Activated T-helper 2 cell treated with anti-CD3 and anti-CD28 coated beads, Interferon-gamma antibody, Interleukin-2, Interleukin-4, amounts not matched to agents 10 μg/mL and 5 μg/mL and 100 μg/mL, durations not matched to agents 14 hours and 24 hours and 36 hours (primary cell): ENCODE data around the gene FAM174C. TPM values are rescaled to one million over a fixed set of nuclear protein-coding genes. Genes with fewer than 3 reads are reported as not detected.
"Not testable (repeated sequence)": the region's sequence is repeated elsewhere in the genome, so short reads cannot be mapped to it uniquely, and the experiment has no call there.

Experiments used
- DNase-seq: peaks from one replicate; pipeline ENCODE4 v3.0.0; 2021; ENCODE audit warnings: low spot score
- H3K27ac Mint-ChIP-seq: one replicate; pipeline ENCODE4 v1.8.0; 2021; ENCODE audit warnings: mixed read lengths
- H3K27me3 Mint-ChIP-seq: one replicate; pipeline ENCODE4 v1.8.0; 2021; ENCODE audit warnings: low read depth, mixed read lengths
- H3K36me3 Mint-ChIP-seq: one replicate; pipeline ENCODE4 v1.8.0; 2021; ENCODE audit warnings: low read depth, mixed read lengths
- H3K4me1 Mint-ChIP-seq: one replicate; pipeline ENCODE4 v1.8.0; 2021; ENCODE audit warnings: low read depth, mixed read lengths
- H3K4me3 Mint-ChIP-seq: one replicate; pipeline ENCODE4 v1.8.0; 2021; ENCODE audit warnings: low read depth, mild to moderate bottlenecking, moderate library complexity, mixed read lengths
- H3K9me3 Mint-ChIP-seq: one replicate; pipeline ENCODE4 v1.8.0; 2021; ENCODE audit warnings: mixed read lengths
- intact Hi-C: fragments of 100-400 bp; cut with micrococcal nuclease; formaldehyde crosslinking; loops from one replicate; pipeline ENCODE4 v1.15.1; 2023
- total RNA-seq: library from RNA; stranded (reverse); gene quantifications from 2 replicates; pipeline ENCODE4 v1.2.3, GENCODE V29; 2022

FAM174C gene
- total RNA-seq, 1 donor from 2014 or later: 99.4 TPM

- intact Hi-C loops: loop anchor here (2.0 to 10.0 kb wide), 6 partner anchors 49 to 314 kb away; partner anchors contain the start of genes ARID3A, DAZAP1, GAMT and POLR2E
These were observed 34.4 kb upstream of the FAM174C start for GRCh38 chr19:1240925-1241324.

GRCh38 chr19:1241417-1242095, 33.8 kb upstream of the FAM174C start, which contains the start of gene ATP5F1D:
Gene ATP5F1D, plus strand, starts transcription at chr19:1241751. Its CDS starts 100 bp downstream, at chr19:1241851.
- intact Hi-C loops: loop anchor here (2.0 to 10.0 kb wide), 6 partner anchors 49 to 314 kb away; partner anchors contain the start of genes ARID3A, DAZAP1, GAMT and POLR2E
- peak; percentile 92 for DNase-seq
- Mint-ChIP-seq H3K4me3 (peak within 1 kb of the TSS; percentile 90), H3K4me1 (peaks cover 22% of the 10 kb centered on the region), H3K27me3 (peaks cover 13% of the 10 kb centered on the region), H3K9me3 (no peaks in the 10 kb centered on the region), H3K27ac (peak within 1 kb of the TSS; percentile 88), H3K36me3 (peaks cover 3% of the 10 kb centered on the region)

More at GRCh38 chr19:1240925-1241324, 34.4 kb upstream of the FAM174C start:
- H3K27ac Mint-ChIP-seq: peak overlapping the region; percentile 88
- H3K9me3 Mint-ChIP-seq: no peaks in the 10 kb centered on the region
- peaks cover 22% of the 10 kb centered on the region for H3K4me1 Mint-ChIP-seq
- H3K36me3 Mint-ChIP-seq: peaks cover 3% of the 10 kb centered on the region
- peaks cover 13% of the 10 kb centered on the region for H3K27me3 Mint-ChIP-seq
- peak overlapping the region; percentile 81 for H3K4me3 Mint-ChIP-seq
- no peak for DNase-seq

- intact Hi-C loops: loop anchor here (1.0 to 10.0 kb wide), 6 partner anchors 25 to 317 kb away; partner anchors contain the start of genes ARID3A, CIRBP, DAZAP1 and GAMT
- no peaks in the 10 kb centered on the region for H3K9me3 Mint-ChIP-seq
- H3K27ac Mint-ChIP-seq: peak overlapping the region; percentile 80
- H3K4me3 Mint-ChIP-seq: peak overlapping the region; percentile 2
- H3K27me3 Mint-ChIP-seq: peaks cover 4% of the 10 kb centered on the region
- H3K4me1 Mint-ChIP-seq: peaks cover 17% of the 10 kb centered on the region
- peak; percentile 73 for DNase-seq
- peaks cover 3% of the 10 kb centered on the region for H3K36me3 Mint-ChIP-seq
These were observed 31.3 kb upstream of the FAM174C start for GRCh38 chr19:1243768-1244692.

DNA sequence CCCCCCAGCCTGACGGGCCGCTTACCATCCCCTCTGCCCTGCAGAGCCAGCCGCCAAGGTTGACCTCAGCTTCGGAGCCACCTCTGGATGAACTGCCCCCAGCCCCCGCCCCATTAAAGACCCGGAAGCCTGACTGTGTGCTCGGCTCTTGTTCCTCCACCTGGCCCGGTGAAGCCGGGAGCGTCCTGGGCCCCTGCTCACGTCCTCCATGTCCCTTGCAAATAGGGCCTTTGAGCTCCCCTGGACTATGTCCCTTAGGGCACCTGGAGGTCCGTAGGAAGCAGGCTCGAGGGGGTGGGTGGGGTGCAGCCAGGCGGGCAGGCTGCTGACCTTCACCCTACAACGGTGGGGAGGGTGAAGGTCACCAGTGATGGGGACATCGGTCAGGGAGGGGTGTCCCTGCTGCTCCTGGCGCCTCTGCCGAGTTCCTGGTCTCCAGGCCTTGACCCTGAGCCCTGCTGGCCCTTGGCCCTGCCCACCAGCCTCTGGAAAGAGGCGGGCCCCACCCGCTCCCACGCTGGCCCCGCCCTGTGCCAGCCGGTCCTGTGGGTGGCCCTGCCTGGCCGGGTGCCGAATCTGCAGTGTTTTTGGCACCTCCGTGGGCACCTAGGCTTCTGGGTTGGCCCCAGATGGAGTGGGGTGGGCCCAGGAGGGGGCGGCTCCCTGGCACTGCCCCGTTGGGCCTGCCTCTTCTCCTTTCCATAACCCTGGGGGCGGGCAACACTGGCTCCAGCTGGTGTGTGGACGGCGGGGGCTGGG, 30.5 kb upstream of the FAM174C start:
- Mint-ChIP-seq H3K36me3 (peaks cover 6% of the 10 kb centered on the region), H3K4me1 (peaks cover 13% of the 10 kb centered on the region), H3K9me3 (no peaks in the 10 kb centered on the region), H3K27me3 (no peaks in the 10 kb centered on the region), H3K4me3 (no peak overlapping the region), H3K27ac (peak overlapping the region; percentile 80)
- intact Hi-C loops: loop anchor here (1.0 to 10.0 kb wide), 6 partner anchors 24 to 318 kb away; partner anchors contain the start of genes ARID3A, CIRBP, DAZAP1 and GAMT
- no peak for DNase-seq

DNA sequence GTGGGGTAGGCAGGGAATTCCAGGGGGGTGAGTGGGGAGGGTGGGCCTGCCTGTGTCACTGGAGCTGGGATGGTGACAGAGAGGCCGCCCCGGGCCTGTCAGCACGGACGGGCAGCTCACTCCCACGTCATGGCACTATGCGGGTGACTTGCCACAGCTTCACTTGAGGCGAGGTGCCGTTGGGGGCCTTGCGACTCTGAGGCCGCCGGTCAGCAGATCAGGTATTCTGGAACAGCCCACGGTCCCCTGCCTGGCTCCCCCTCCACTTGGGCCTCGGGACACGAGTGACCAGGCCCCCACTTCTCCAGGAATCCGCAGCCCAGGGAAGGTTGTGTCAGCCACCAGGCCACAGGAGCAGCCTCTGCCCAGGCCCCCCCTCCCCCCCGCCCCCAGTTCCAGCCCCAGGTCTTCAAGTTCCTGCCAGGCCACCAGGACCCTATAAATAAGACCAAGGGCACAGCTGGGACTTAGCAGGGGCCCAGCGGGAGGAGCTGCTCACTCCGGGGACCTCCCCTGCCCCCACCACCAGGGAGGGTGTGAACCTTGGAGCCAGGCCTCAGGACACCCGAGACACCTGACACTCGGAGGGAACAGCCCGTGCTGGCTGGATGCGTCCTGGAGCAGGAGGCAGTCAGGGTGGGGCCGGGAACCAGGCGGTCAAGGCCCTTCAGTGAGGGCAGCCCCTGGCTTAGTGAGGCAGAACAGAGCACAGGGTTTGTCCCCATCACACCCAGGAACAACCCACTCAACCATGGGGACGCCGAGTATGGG, 29.7 kb upstream of the FAM174C start:
- Mint-ChIP-seq H3K4me1 (peaks cover 13% of the 10 kb centered on the region), H3K36me3 (peaks cover 6% of the 10 kb centered on the region), H3K4me3 (no peak overlapping the region), H3K27me3 (no peaks in the 10 kb centered on the region), H3K9me3 (no peaks in the 10 kb centered on the region), H3K27ac (peak overlapping the region; percentile 42)
- no peak for DNase-seq
- intact Hi-C loops: loop anchor here (10.0 kb wide), 1 partner anchor 159 kb away; the partner anchor contains the start of genes DAZAP1 and GAMT

DNA sequence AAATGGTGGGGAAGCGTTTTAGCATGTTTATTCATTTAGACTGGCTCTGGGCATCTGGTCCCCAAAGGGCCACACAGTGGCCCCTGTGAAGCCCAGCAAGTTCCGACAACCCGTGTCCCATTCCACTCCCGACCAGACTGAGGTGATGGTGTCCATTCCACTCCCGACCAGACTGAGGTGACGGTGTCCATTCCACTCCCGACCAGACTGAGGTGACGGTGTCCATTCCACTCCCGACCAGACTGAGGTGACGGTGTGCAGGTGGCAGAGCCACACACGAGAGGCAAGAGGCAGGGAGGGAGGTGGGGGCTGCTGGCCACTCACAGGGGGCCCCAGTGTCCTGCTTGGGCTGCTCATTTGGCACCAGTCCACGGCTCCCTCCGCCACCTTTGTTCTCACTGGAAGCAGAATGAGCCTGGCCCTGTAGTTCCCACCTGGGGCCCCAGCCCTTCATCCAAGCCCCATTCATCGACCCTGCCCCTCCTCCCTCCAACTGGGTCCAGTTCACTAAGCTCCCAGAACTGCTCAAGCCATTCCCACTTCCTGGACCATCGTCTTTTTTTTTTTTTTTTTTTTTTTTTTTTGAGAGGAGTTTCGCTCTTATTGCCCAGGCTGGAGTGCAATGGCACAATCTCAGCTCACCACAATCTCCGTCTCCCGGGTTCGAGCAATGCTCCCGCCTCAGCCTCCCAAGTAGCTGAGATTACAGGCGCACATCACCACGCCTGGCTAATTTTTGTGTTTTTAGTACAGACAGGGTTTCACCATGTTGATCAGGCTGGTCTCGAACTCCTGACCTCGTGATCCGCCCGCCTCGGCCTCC, 28.9 kb upstream of the FAM174C start:
- intact Hi-C loops: loop anchor here (10.0 kb wide), 1 partner anchor 158 kb away; the partner anchor contains the start of genes DAZAP1 and GAMT
- Mint-ChIP-seq H3K36me3 (peaks cover 13% of the 10 kb centered on the region), H3K4me3 (peak overlapping the region; percentile 21), H3K27ac (peak overlapping the region; percentile 42)
- not testable (repeated sequence) for DNase-seq, H3K27me3 Mint-ChIP-seq, H3K4me1 Mint-ChIP-seq, H3K9me3 Mint-ChIP-seq

DNA sequence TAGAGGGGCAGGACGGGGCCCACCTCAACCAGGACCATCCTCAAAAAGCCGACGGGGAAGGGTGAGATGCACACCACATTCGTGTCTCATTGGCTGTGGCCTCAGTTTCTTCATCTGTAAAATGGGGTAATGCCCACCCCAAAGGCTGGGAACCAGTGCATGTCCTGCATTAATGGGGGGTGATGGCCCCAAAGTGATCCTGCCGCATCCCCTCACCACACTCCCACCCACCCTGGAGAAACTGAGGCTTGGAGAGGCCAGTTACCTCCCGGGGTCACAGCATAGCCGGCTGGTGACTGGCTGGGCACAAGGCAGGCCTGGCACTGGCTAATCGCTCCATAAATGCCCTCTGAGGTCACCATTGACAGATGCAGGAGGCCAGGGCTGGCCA, 27.6 kb upstream of the FAM174C start:
- peaks cover 24% of the 10 kb centered on the region for H3K36me3 Mint-ChIP-seq
- DNase-seq: no peak
- H3K4me3 Mint-ChIP-seq: no peak overlapping the region
- no peaks in the 10 kb centered on the region for H3K9me3 Mint-ChIP-seq
- peaks cover 5% of the 10 kb centered on the region for H3K4me1 Mint-ChIP-seq
- peak overlapping the region; percentile 62 for H3K27ac Mint-ChIP-seq
- intact Hi-C loops: loop anchor here (10.0 kb wide), 1 partner anchor 157 kb away; the partner anchor contains the start of genes DAZAP1 and GAMT
- H3K27me3 Mint-ChIP-seq: no peaks in the 10 kb centered on the region

GRCh38 chr19:1248139-1248785, 27.1 kb upstream of the FAM174C start, which contains the start of gene MIDN:
Gene MIDN, plus strand, starts transcription at chr19:1248583. Its CDS starts 1,714 bp downstream, at chr19:1250297.
- Mint-ChIP-seq H3K4me1 (peaks cover 6% of the 10 kb centered on the region), H3K27ac (peak within 1 kb of the TSS; percentile 87), H3K27me3 (no peaks in the 10 kb centered on the region), H3K9me3 (no peaks in the 10 kb centered on the region), H3K36me3 (peaks cover 26% of the 10 kb centered on the region), H3K4me3 (peak within 1 kb of the TSS; percentile 80)
- intact Hi-C loops: loop anchor here (10.0 kb wide), 1 partner anchor 157 kb away; the partner anchor contains the start of genes DAZAP1 and GAMT
- DNase-seq: peak; percentile 73

- H3K27me3 Mint-ChIP-seq: no peaks in the 10 kb centered on the region
- peak overlapping the region; percentile 87 for H3K27ac Mint-ChIP-seq
- H3K4me3 Mint-ChIP-seq: peak overlapping the region; percentile 80
- peaks cover 30% of the 10 kb centered on the region for H3K36me3 Mint-ChIP-seq
- H3K4me1 Mint-ChIP-seq: peaks cover 9% of the 10 kb centered on the region
- H3K9me3 Mint-ChIP-seq: no peaks in the 10 kb centered on the region
- intact Hi-C loops: loop anchor here (1.0 to 10.0 kb wide), 3 partner anchors 11 to 156 kb away; partner anchors contain the start of genes CIRBP, DAZAP1 and GAMT
- peak; percentile 80 for DNase-seq
These were observed 26.5 kb upstream of the FAM174C start for GRCh38 chr19:1248786-1249297.
